Right lung (tissue), 10 donors: ENCODE results near the gene MYRIP. TPM values are rescaled to one million over a fixed set of nuclear protein-coding genes. Genes with fewer than 3 reads are reported as not detected.
"Not testable (repeated sequence)": the region's sequence is repeated elsewhere in the genome, so short reads cannot be mapped to it uniquely, and the experiment has no call there.

Experiments used
- DNase-seq, 2 donors: peaks; one replicate each; pipeline ENCODE4 v3.0.0-alpha.2; 2013
- long read RNA-seq, 8 donors: transcript quantifications; one replicate each; lab custom pipeline, GENCODE V29; 2026
- polyA plus RNA-seq, 5 donors: library from polyadenylated mRNA; unstranded; fragments of 120-200 nt; gene quantifications; one replicate each; pipeline versions ENCODE4 v1.2.1 to v1.2.3, GENCODE V29; 2013; ENCODE audit warnings: inconsistent platforms in 1 of 5, low replicate concordance in 1 of 5; ENCODE audit not compliant: insufficient read length in 5 of 5, insufficient read depth in 1 of 5

Gene MYRIP
- polyA plus RNA-seq = under 1 TPM; 0.26 to 0.66 (median 0.33) TPM
- long read RNA-seq, donor 1 = 0 reads
- long read RNA-seq, donor 2 = 0 reads
- long read RNA-seq, donor 3 = 0 reads
- long read RNA-seq, donor 4 = 0 reads
- long read RNA-seq, donor 5 = 0 reads
- long read RNA-seq, donor 6 = 0 reads
- long read RNA-seq, donor 7 = 0 reads
- long read RNA-seq, donor 8 = 0 reads

GRCh38 chr3:39809181-39809994 is at the start of gene MYRIP:
TSS of gene MYRIP (plus strand) at chr3:39809609. CDS start at chr3:39900817, 91,208 bp downstream.
- DNase-seq = peak; percentile 23 to 28

GRCh38 chr3:39760325-39760724 is 49.1 kb upstream of the MYRIP start:
- DNase-seq = no peak

- no peak for DNase-seq
Measured at GRCh38 chr3:39762537-39763070, 46.8 kb upstream of the MYRIP start.

GRCh38 chr3:39763390-39763789 is 46.0 kb upstream of the MYRIP start:
- no peak for DNase-seq

- DNase-seq = no peak
Measured at GRCh38 chr3:39765575-39765974, 43.8 kb upstream of the MYRIP start.

GRCh38 chr3:39766433-39766832 is 43.0 kb upstream of the MYRIP start:
- DNase-seq = no peak

- DNase-seq = not testable (repeated sequence)
Measured at GRCh38 chr3:39766909-39767308, 42.5 kb upstream of the MYRIP start.

GRCh38 chr3:39778168-39778567 is 31.2 kb upstream of the MYRIP start:
- not testable (repeated sequence) for DNase-seq

- DNase-seq = no peak
Measured at GRCh38 chr3:39779511-39780230, 29.7 kb upstream of the MYRIP start.

- DNase-seq = no peak
Measured at GRCh38 chr3:39780352-39780751, 29.1 kb upstream of the MYRIP start.

GRCh38 chr3:39781025-39781424 is 28.4 kb upstream of the MYRIP start:
- DNase-seq = no peak

- no peak for DNase-seq
Measured at GRCh38 chr3:39781632-39782031, 27.8 kb upstream of the MYRIP start.

GRCh38 chr3:39783680-39784079 is 25.7 kb upstream of the MYRIP start:
- no peak for DNase-seq

GRCh38 chr3:39784922-39785321 is 24.5 kb upstream of the MYRIP start:
- DNase-seq = no peak

GRCh38 chr3:39788128-39788883 is 21.1 kb upstream of the MYRIP start:
- no peak for DNase-seq

- DNase-seq = no peak
Measured at GRCh38 chr3:39791603-39792002, 17.8 kb upstream of the MYRIP start.

- no peak for DNase-seq
Measured at GRCh38 chr3:39794880-39795279, 14.5 kb upstream of the MYRIP start.

- no peak for DNase-seq
Measured at GRCh38 chr3:39801216-39801615, 8.2 kb upstream of the MYRIP start.

GRCh38 chr3:39802486-39802885 is 6.9 kb upstream of the MYRIP start:
- not testable (repeated sequence) for DNase-seq

- no peak for DNase-seq
Measured at GRCh38 chr3:39803956-39804355, 5.5 kb upstream of the MYRIP start.

GRCh38 chr3:39804951-39805350 is 4.5 kb upstream of the MYRIP start:
- no peak for DNase-seq

GRCh38 chr3:39805650-39806049 is 3.8 kb upstream of the MYRIP start:
- DNase-seq = no peak
